H1 (cell line): ENCODE data around the gene A3GALT2. TPM values are rescaled to one million over a fixed set of nuclear protein-coding genes. Genes with fewer than 3 reads are reported as not detected.

ENCODE experiments used
- CTCF ChIA-PET: fragments of 300-600 bp; sonication (Branson Sonifier 250); formaldehyde crosslinking; loops from one replicate; lab custom pipeline; 2021; ENCODE audit not compliant: partially characterized antibody; lab: Charles Lee
- POLR2A ChIA-PET: fragments of 300-600 bp; sonication (Branson Sonifier 250); formaldehyde crosslinking; loops from one replicate; lab custom pipeline; 2021; ENCODE audit warnings: inconsistent platforms; ENCODE audit not compliant: partially characterized antibody; lab: Charles Lee
- DNase-seq, 2 experiments: peaks; one replicate each; pipeline versions ENCODE4 v3.0.0 to v3.0.0-alpha.2; 2010 to 2022; ENCODE audit warnings: low spot score in 2 of 2, low read depth in 1 of 2, mixed read lengths in 1 of 2
- FAIRE-seq: peaks from 2 replicates; lab custom pipeline; 2011; peaks lifted over from hg19 to GRCh38; lab: Jason Lieb, UNC
- H2AFZ ChIP-seq: 2 replicates; pipeline ENCODE4 v1.8.1; 2012; ENCODE audit warnings: low read length, inconsistent platforms
- H2AK5ac ChIP-seq: 2 replicates; pipeline ENCODE4 v1.6.1; 2013; ENCODE audit warnings: low read depth, low read length
- H2BK120ac ChIP-seq: replicated peaks from 2 replicates; pipeline ENCODE3; 2013; ENCODE audit warnings: low read depth, low read length, inconsistent platforms
- H2BK12ac ChIP-seq: 2 replicates; pipeline ENCODE4 v1.6.1; 2013; ENCODE audit warnings: low read depth, low read length
- H2BK15ac ChIP-seq: 2 replicates; pipeline ENCODE4 v1.6.1; 2013; ENCODE audit warnings: low read length
- H2BK20ac ChIP-seq: 2 replicates; pipeline ENCODE4 v1.6.1; 2013; ENCODE audit warnings: low read length
- H2BK5ac ChIP-seq: 2 replicates; pipeline ENCODE4 v1.6.1; 2013; ENCODE audit warnings: low read depth, low read length
- H3K14ac ChIP-seq: 2 replicates; pipeline ENCODE4 v1.6.1; 2013; ENCODE audit warnings: inconsistent platforms; ENCODE audit not compliant: insufficient read length
- H3K18ac ChIP-seq: 2 replicates; pipeline ENCODE4 v1.6.1; 2013; ENCODE audit warnings: low read length; ENCODE audit errors: extremely low read depth
- H3K23ac ChIP-seq: 2 replicates; pipeline ENCODE4 v1.6.1; 2013; ENCODE audit warnings: inconsistent platforms; ENCODE audit not compliant: insufficient read length
- H3K23me2 ChIP-seq: 2 replicates; pipeline ENCODE4 v1.6.1; 2013; ENCODE audit warnings: low read depth, low read length
- H3K27ac ChIP-seq: 2 replicates; pipeline ENCODE4 v1.6.1; 2011; ENCODE audit warnings: low read depth, low read length, inconsistent platforms
- H3K27me3 ChIP-seq, 4 experiments: replicated peaks in 1 of 4; 1 replicate in 1 of 4; 2 replicates in 3 of 4; pipeline versions ENCODE4 v1.6.1 to v1.8.1; 2011 to 2013; ENCODE audit warnings: low read length in 3 of 4, mild to moderate bottlenecking in 3 of 4, inconsistent platforms in 2 of 4, mixed read lengths in 2 of 4, moderate library complexity in 1 of 4; ENCODE audit not compliant: control insufficient read depth in 3 of 4, insufficient read depth in 3 of 4; ENCODE audit errors: extremely low read depth in 1 of 4
- H3K36me3 ChIP-seq, 4 experiments: 2 replicates each; pipeline versions ENCODE4 v1.6.1 to v1.8.1; 2011 to 2013; ENCODE audit warnings: mild to moderate bottlenecking in 4 of 4, low read length in 3 of 4, moderate library complexity in 2 of 4, control low read depth in 1 of 4, inconsistent platforms in 1 of 4; ENCODE audit not compliant: insufficient read depth in 4 of 4, control insufficient read depth in 2 of 4
- H3K4ac ChIP-seq: replicated peaks from 2 replicates; pipeline ENCODE3; 2013; ENCODE audit warnings: low read length, low read depth, mixed read lengths, inconsistent platforms; ENCODE audit not compliant: insufficient read length
- H3K4me1 ChIP-seq, 4 experiments: replicated peaks in 1 of 4; 1 replicate in 1 of 4; 2 replicates in 3 of 4; pipeline versions ENCODE4 v1.6.1 to v1.8.1; 2011 to 2013; ENCODE audit warnings: low read length in 3 of 4, inconsistent platforms in 2 of 4, mixed read lengths in 1 of 4; ENCODE audit not compliant: insufficient read depth in 4 of 4, control insufficient read depth in 3 of 4
- H3K4me2 ChIP-seq, 2 experiments: 2 replicates each; pipeline versions ENCODE4 v1.6.1 to v1.8.1; 2011 to 2013; ENCODE audit warnings: low read depth in 2 of 2, low read length in 2 of 2, control low read depth in 1 of 2, inconsistent platforms in 1 of 2, mild to moderate bottlenecking in 1 of 2; ENCODE audit not compliant: insufficient read depth in 1 of 2
- H3K4me3 ChIP-seq, 4 experiments: fragments of 200-600, 300-600 bp in 1 of 4; sonication (generic), shearing (Covaris generic), sonication (Bioruptor Twin) in 1 of 4; 2 replicates each; pipeline versions ENCODE4 v1.5.1 to v1.8.1; 2011 to 2016; ENCODE audit warnings: low read length in 4 of 4, low read depth in 3 of 4, control low read depth in 2 of 4, inconsistent platforms in 2 of 4, mild to moderate bottlenecking in 2 of 4, mixed read lengths in 1 of 4, moderate library complexity in 1 of 4; ENCODE audit not compliant: insufficient read depth in 2 of 4; ENCODE audit errors: extremely low read depth in 1 of 4
- H3K56ac ChIP-seq: replicated peaks from 2 replicates; pipeline ENCODE3; 2013; ENCODE audit warnings: low read depth, mild to moderate bottlenecking, mixed read lengths, low read length, inconsistent platforms; ENCODE audit not compliant: insufficient read length
- H3K79me1 ChIP-seq: 2 replicates; pipeline ENCODE4 v1.6.1; 2013; ENCODE audit warnings: low read depth, low read length, control low read depth
- H3K79me2 ChIP-seq, 2 experiments: 2 replicates each; pipeline versions ENCODE4 v1.6.1 to v1.8.1; 2012 to 2013; ENCODE audit warnings: low read length in 2 of 2, mild to moderate bottlenecking in 2 of 2, inconsistent platforms in 1 of 2; ENCODE audit not compliant: insufficient read depth in 2 of 2, control insufficient read depth in 1 of 2
- H3K9ac ChIP-seq, 4 experiments: replicated peaks in 1 of 4; 1 replicate in 1 of 4; 2 replicates in 3 of 4; pipeline versions ENCODE4 v1.6.1 to v1.8.1; 2011 to 2013; ENCODE audit warnings: low read depth in 3 of 4, low read length in 3 of 4, control low read depth in 2 of 4, mild to moderate bottlenecking in 2 of 4, moderate library complexity in 2 of 4, inconsistent platforms in 1 of 4; ENCODE audit errors: extremely low read depth in 1 of 4
- H3K9me3 ChIP-seq, 2 experiments: 2 replicates each; pipeline versions ENCODE4 v1.6.1 to v1.8.1; 2012 to 2013; ENCODE audit warnings: mild to moderate bottlenecking in 2 of 2, moderate library complexity in 2 of 2, control low read depth in 1 of 2, inconsistent platforms in 1 of 2, low read depth in 1 of 2, low read length in 1 of 2, mixed read lengths in 1 of 2; ENCODE audit not compliant: insufficient read depth in 2 of 2
- H4K20me1 ChIP-seq, 2 experiments: replicated peaks in 1 of 2; 2 replicates each; pipeline versions ENCODE3 to v1.8.1; 2011 to 2013; ENCODE audit warnings: inconsistent platforms in 2 of 2, low read length in 2 of 2, mild to moderate bottlenecking in 1 of 2; ENCODE audit not compliant: insufficient read depth in 2 of 2, control insufficient read depth in 1 of 2
- H4K5ac ChIP-seq: 2 replicates; pipeline ENCODE4 v1.6.1; 2013; ENCODE audit warnings: low read length, low read depth, mixed read lengths, inconsistent platforms; ENCODE audit not compliant: insufficient read length
- H4K8ac ChIP-seq: 2 replicates; pipeline ENCODE4 v1.8.0; 2013; ENCODE audit warnings: mild to moderate bottlenecking, moderate library complexity, low read length, inconsistent platforms; ENCODE audit not compliant: insufficient read depth; ENCODE audit errors: extremely low read depth
- H4K91ac ChIP-seq: replicated peaks from 2 replicates; pipeline ENCODE3; 2013; ENCODE audit warnings: low read length, mixed read lengths, inconsistent platforms; ENCODE audit not compliant: insufficient read length
- CHD2 ChIP-seq: IDR thresholded peaks from 2 replicates; pipeline ENCODE4 v1.6.1; 2012; ENCODE audit warnings: low read length, improper control_type of control experiment
- FOSL1 ChIP-seq: IDR thresholded peaks from 2 replicates; pipeline ENCODE4 v1.6.1; 2011; ENCODE audit warnings: mild to moderate bottlenecking, low read depth, low read length, moderate library complexity; ENCODE audit not compliant: insufficient read depth
- GABPA ChIP-seq: IDR thresholded peaks from 2 replicates; pipeline ENCODE4 v1.6.1; 2011; ENCODE audit warnings: mild to moderate bottlenecking, low read length, moderate library complexity, borderline replicate concordance; ENCODE audit not compliant: insufficient read depth
- JUN ChIP-seq: IDR thresholded peaks from 2 replicates; pipeline ENCODE4 v1.6.1; 2011; ENCODE audit warnings: low read depth, mild to moderate bottlenecking, improper control_type of control experiment, low read length
- JUND ChIP-seq: IDR thresholded peaks from 2 replicates; pipeline ENCODE4 v1.6.1; 2011; ENCODE audit warnings: mild to moderate bottlenecking, improper control_type of control experiment, low read length
- KDM5A ChIP-seq: fragments of 200-600 bp; IDR thresholded peaks from 2 replicates; pipeline ENCODE4 v1.7.1; 2012; ENCODE audit warnings: mild to moderate bottlenecking, low read length, inconsistent platforms, mixed read lengths
- NANOG ChIP-seq: IDR thresholded peaks from 2 replicates; pipeline ENCODE4 v1.6.1; 2011; ENCODE audit warnings: low read length, low read depth, mild to moderate bottlenecking, inconsistent platforms; ENCODE audit not compliant: insufficient read depth, poor library complexity, severe bottlenecking
- NRF1 ChIP-seq: IDR thresholded peaks from 2 replicates; pipeline ENCODE4 v1.6.1; 2011; ENCODE audit warnings: mild to moderate bottlenecking, low read depth, low read length, improper control_type of control experiment
- POLR2A ChIP-seq, 2 experiments: IDR thresholded peaks; 1 replicate in 1 of 2; 2 replicates in 1 of 2; pipeline ENCODE4 v1.6.1; 2011; ENCODE audit warnings: low read depth in 2 of 2, low read length in 2 of 2, mild to moderate bottlenecking in 2 of 2; ENCODE audit errors: control extremely low read depth in 1 of 2
- SAP30 ChIP-seq: fragments of 300-600 bp; sonication (generic); IDR thresholded peaks from 2 replicates; pipeline ENCODE4 v1.7.1; 2012; ENCODE audit warnings: low read length, moderate library complexity, mild to moderate bottlenecking, inconsistent platforms; ENCODE audit not compliant: insufficient read depth, insufficient replicate concordance
- SIX5 ChIP-seq: IDR thresholded peaks from 2 replicates; pipeline ENCODE4 v1.6.1; 2011; ENCODE audit warnings: mild to moderate bottlenecking, low read depth, low read length
- SP2 ChIP-seq: IDR thresholded peaks from 2 replicates; pipeline ENCODE4 v1.6.1; 2012; ENCODE audit warnings: mild to moderate bottlenecking, low read length, inconsistent platforms
- SRF ChIP-seq: IDR thresholded peaks from 2 replicates; pipeline ENCODE4 v1.6.1; 2011; ENCODE audit warnings: mild to moderate bottlenecking, low read depth, low read length, moderate library complexity
- TAF1 ChIP-seq: IDR thresholded peaks from 2 replicates; pipeline ENCODE4 v1.6.1; 2011; ENCODE audit warnings: mild to moderate bottlenecking, low read depth, low read length
- WGBS, 2 experiments: shearing (Covaris generic) in 1 of 2; methylation state at CpG; one replicate each; pipeline versions ENCODE4 v1.1.6 to v1.1.7; 2013 to 2015; ENCODE audit warnings: low lambda C conversion rate in 2 of 2, mixed read lengths in 2 of 2, inconsistent platforms in 1 of 2, low coverage in 1 of 2, missing lambda C conversion rate in 1 of 2; ENCODE audit not compliant: insufficient replicate concordance in 2 of 2, insufficient coverage in 1 of 2, insufficient read length in 1 of 2; ENCODE audit errors: extremely low coverage in 1 of 2, missing lambda C conversion rate in 1 of 2; 5-methylcytosine and 5-hydroxymethylcytosine counted together
- polyA plus RNA-seq, 7 experiments: library from polyadenylated mRNA; depleted of rRNA in 3 of 7; stranded (reverse) in 5 of 7; unstranded in 2 of 7; fragments of >200 nt in 5 of 7; fragments of 200-250 nt in 2 of 7; gene quantifications; 1 replicate in 5 of 7; 2 replicates in 1 of 7; 4 replicates in 1 of 7; pipeline versions ENCODE4 v1.2.1 to v1.2.3, GENCODE V29; 2011 to 2013; ENCODE audit warnings: missing spikeins in 2 of 7, mixed read lengths in 2 of 7
- total RNA-seq: library from RNA; stranded (reverse); fragmentation: NEBNext Ultra II Directional; extraction: Animal tissue kit (Norgen Biotek cat#: 25700); gene quantifications from 2 replicates; pipeline ENCODE4 v1.2.1, GENCODE V29; 2021
- TF ChIP-seq, protein P1 (sequence below): IDR thresholded peaks from 2 replicates; pipeline ENCODE4 v1.6.1; 2012; ENCODE audit warnings: inconsistent platforms

Gene A3GALT2
- total and polyA plus RNA-seq, 2 of the 8 experiments (the other 6 are each of a cell fraction or from before 2014, with no cell fraction given): not detected

DNA sequence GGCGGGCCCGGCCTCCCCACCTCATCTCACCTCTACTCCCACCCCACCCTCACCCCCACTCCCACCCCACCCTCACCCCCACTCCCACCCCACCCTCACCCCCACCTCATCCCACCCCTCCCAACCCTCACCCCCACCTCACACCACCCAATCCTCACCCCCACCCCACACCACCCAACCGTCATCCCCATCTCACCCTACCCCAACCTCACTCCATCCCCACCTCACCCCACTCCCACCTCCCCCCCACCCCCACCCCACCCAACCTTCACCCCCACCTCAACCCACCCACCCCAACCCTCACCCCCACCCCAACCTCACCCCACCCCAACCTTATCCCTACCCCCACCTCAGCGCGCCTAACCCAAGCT is 13.4 kb downstream of the A3GALT2 start:
- H3K18ac ChIP-seq: no peak overlapping the region
- H3K27ac ChIP-seq: no peak overlapping the region
- ChIA-PET CTCF (interaction anchor here (0.8 to 3.7 kb wide), 2 partner anchors 10 to 41 kb away, joined by 3 to 31 read pairs; no protein-coding TSS in a partner anchor), POLR2A (no interaction called here)
- H3K36me3 ChIP-seq: peaks cover 0 to 4% (median 0%) of the 10 kb centered on the region in 4 experiments; a peak in 2 of 8 replicates
- H2BK5ac ChIP-seq: no peak overlapping the region
- no peak overlapping the region for H2BK12ac ChIP-seq
- no peak overlapping the region for H2BK20ac ChIP-seq
- H2AFZ ChIP-seq: no peak overlapping the region
- H2BK120ac ChIP-seq: no peak overlapping the region
- no peak overlapping the region for H3K4me3 ChIP-seq
- H3K79me1 ChIP-seq: no peaks in the 10 kb centered on the region
- H3K27me3 ChIP-seq: peaks cover 11 to 22% (median 20%) of the 10 kb centered on the region in 4 experiments
- no peaks in the 10 kb centered on the region for H3K79me2 ChIP-seq
- H3K23me2 ChIP-seq: peaks cover 7% of the 10 kb centered on the region; the same call in 1 of the 2 replicates
- H3K9ac ChIP-seq: no peak overlapping the region
- no peak overlapping the region for H4K8ac ChIP-seq
- no peak overlapping the region for H4K91ac ChIP-seq
- H3K9me3 ChIP-seq: peaks cover 2 to 14% of the 10 kb centered on the region in 2 experiments; a peak in 1 of 4 replicates
- no peak overlapping the region for H2BK15ac ChIP-seq
- no peak overlapping the region for H3K14ac ChIP-seq
- peaks cover 0 to 9% (median 3%) of the 10 kb centered on the region in 4 experiments; a peak in 5 of 7 replicates for H3K4me1 ChIP-seq
- no peak overlapping the region for H4K5ac ChIP-seq
- H2AK5ac ChIP-seq: no peak overlapping the region
- peak overlapping the region in 1 of 2 experiments; percentile 58; a peak in 1 of 4 replicates for H3K4me2 ChIP-seq
- no peak overlapping the region for H3K56ac ChIP-seq
- no peak overlapping the region for H3K23ac ChIP-seq
- DNase-seq (no peak), FAIRE-seq (no peak)
- no peaks in the 10 kb centered on the region for H4K20me1 ChIP-seq
- WGBS, 2 experiments: 100% methylated on average over 1 of the region's 5 CpGs; no CpG with 5 or more reads in 1 of the 2 experiments
- no peak overlapping the region for H3K4ac ChIP-seq
- no peak for TF ChIP-seq NANOG
- no peak for TF ChIP-seq POLR2A (IDR thresholded peaks at IDR 0.05; ENCODE audit: control extremely low read depth in 1 of 2, low read depth in 2 of 2, low read length in 2 of 2)
- no peak for TF ChIP-seq SIX5
- TF ChIP-seq NRF1: no peak
- TF ChIP-seq GABPA: no peak
- no peak for TF ChIP-seq SRF
- no peak for TF ChIP-seq SAP30
- TF ChIP-seq CHD2: no peak
- TF ChIP-seq FOSL1: no peak
- TF ChIP-seq, protein P1, sequence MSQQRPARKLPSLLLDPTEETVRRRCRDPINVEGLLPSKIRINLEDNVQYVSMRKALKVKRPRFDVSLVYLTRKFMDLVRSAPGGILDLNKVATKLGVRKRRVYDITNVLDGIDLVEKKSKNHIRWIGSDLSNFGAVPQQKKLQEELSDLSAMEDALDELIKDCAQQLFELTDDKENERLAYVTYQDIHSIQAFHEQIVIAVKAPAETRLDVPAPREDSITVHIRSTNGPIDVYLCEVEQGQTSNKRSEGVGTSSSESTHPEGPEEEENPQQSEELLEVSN: no peak
- no peak for TF ChIP-seq TAF1
- TF ChIP-seq SP2: no peak
- no peak for TF ChIP-seq KDM5A
- no peak for TF ChIP-seq JUND
- no peak for TF ChIP-seq JUN
